BE2C (cell line): ENCODE data around the gene CX3CR1.
"Not testable (repeated sequence)": the region's sequence is repeated elsewhere in the genome, so short reads cannot be mapped to it uniquely, and the experiment has no call there.

Experiments
- DNase-seq: peaks from one replicate; pipeline ENCODE4 v3.0.0-alpha.2; 2020
- H3K27me3 ChIP-seq: fragments of 250-450 bp; sonication (Bioruptor Pico); 2 replicates; pipeline ENCODE4 v1.5.1; 2020; ENCODE audit warnings: mild to moderate bottlenecking
- H3K36me3 ChIP-seq: fragments of 250-450 bp; sonication (Bioruptor Pico); 2 replicates; pipeline ENCODE4 v1.5.1; 2020; ENCODE audit warnings: mild to moderate bottlenecking
- H3K4me1 ChIP-seq: fragments of 250-450 bp; sonication (Bioruptor Pico); 2 replicates; pipeline ENCODE4 v1.5.1; 2020
- H3K4me3 ChIP-seq: 2 replicates; pipeline ENCODE4 v1.5.1; 2011; ENCODE audit warnings: low read depth, low read length
- H3K9me3 ChIP-seq: fragments of 250-450 bp; sonication (Bioruptor Pico); 2 replicates; pipeline ENCODE4 v1.5.1; 2020
- TF ChIP-seq, protein P1 (sequence below): IDR thresholded peaks from 2 replicates; pipeline ENCODE4 v1.5.1; 2012; ENCODE audit warnings: mild to moderate bottlenecking, low read depth, low read length

CX3CR1 gene

GRCh38 chr3:39241561-39241960, 38.3 kb downstream of the CX3CR1 start:
- DNase-seq: no peak
- peaks cover 11% of the 10 kb centered on the region for H3K27me3 ChIP-seq
- no peaks in the 10 kb centered on the region for H3K9me3 ChIP-seq
- H3K36me3 ChIP-seq: no peaks in the 10 kb centered on the region
- TF ChIP-seq, protein P1, sequence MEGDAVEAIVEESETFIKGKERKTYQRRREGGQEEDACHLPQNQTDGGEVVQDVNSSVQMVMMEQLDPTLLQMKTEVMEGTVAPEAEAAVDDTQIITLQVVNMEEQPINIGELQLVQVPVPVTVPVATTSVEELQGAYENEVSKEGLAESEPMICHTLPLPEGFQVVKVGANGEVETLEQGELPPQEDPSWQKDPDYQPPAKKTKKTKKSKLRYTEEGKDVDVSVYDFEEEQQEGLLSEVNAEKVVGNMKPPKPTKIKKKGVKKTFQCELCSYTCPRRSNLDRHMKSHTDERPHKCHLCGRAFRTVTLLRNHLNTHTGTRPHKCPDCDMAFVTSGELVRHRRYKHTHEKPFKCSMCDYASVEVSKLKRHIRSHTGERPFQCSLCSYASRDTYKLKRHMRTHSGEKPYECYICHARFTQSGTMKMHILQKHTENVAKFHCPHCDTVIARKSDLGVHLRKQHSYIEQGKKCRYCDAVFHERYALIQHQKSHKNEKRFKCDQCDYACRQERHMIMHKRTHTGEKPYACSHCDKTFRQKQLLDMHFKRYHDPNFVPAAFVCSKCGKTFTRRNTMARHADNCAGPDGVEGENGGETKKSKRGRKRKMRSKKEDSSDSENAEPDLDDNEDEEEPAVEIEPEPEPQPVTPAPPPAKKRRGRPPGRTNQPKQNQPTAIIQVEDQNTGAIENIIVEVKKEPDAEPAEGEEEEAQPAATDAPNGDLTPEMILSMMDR: no peak
- no peak overlapping the region for H3K4me3 ChIP-seq
- H3K4me1 ChIP-seq: no peaks in the 10 kb centered on the region

DNA sequence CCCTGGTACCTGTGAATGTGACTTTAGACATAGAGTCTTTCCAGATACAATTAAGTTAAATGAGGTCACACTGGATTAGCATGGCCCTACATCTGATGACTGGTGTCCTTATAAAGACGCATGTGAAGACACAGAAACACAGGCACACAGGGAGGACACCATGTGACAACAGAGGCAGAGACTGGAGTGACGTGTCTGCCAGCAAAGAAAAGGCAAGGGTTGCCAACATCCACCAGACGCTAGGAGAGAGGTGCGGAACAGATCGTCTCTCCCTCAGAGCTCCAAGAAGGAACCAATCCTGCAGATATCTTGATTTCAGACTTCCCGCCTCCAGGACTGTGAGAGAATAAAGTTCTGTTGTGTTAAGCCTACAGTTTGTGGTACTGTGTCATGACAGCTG, 42.8 kb downstream of the CX3CR1 start:
- TF ChIP-seq, protein P1: no peak

GRCh38 chr3:39234651-39235050, 45.2 kb downstream of the CX3CR1 start:
- TF ChIP-seq, protein P1: no peak
- Histone ChIP-seq H3K36me3 (no peaks in the 10 kb centered on the region), H3K4me1 (no peaks in the 10 kb centered on the region), H3K4me3 (no peak overlapping the region), H3K9me3 (no peaks in the 10 kb centered on the region), H3K27me3 (peaks cover 6% of the 10 kb centered on the region; the same call in 1 of the 2 replicates)
- DNase-seq: no peak

More for the DNA sequence above, 42.8 kb downstream of the CX3CR1 start:
- H3K9me3 ChIP-seq: no peaks in the 10 kb centered on the region
- DNase-seq: no peak
- no peaks in the 10 kb centered on the region for H3K36me3 ChIP-seq
- H3K4me3 ChIP-seq: no peak overlapping the region
- no peaks in the 10 kb centered on the region for H3K4me1 ChIP-seq
- H3K27me3 ChIP-seq: peaks cover 6% of the 10 kb centered on the region

DNA sequence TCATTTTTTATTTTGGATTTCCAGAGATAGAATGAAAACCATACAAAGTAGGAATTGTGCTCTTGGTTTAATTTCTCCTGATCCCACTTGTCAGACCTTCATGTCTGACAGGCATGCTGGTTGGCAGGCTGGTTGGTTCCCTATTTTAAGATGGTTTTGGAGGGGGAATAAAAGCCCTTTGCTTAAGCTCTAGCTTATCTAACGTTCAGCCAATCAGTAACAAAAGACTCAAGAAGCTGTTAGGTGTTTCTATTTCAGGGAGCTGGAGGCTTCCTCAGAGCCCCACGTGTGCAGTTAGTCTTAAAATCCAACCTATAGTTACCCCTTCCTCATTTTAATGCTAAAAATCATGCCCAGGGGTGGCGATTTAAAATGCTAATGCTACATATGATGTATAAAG, 47.0 kb downstream of the CX3CR1 start:
- no peak for DNase-seq
- Histone ChIP-seq H3K4me3 (no peak overlapping the region), H3K36me3 (no peaks in the 10 kb centered on the region), H3K4me1 (no peaks in the 10 kb centered on the region), H3K9me3 (no peaks in the 10 kb centered on the region), H3K27me3 (peaks cover 3% of the 10 kb centered on the region; the same call in 1 of the 2 replicates)
- TF ChIP-seq, protein P1: no peak

DNA sequence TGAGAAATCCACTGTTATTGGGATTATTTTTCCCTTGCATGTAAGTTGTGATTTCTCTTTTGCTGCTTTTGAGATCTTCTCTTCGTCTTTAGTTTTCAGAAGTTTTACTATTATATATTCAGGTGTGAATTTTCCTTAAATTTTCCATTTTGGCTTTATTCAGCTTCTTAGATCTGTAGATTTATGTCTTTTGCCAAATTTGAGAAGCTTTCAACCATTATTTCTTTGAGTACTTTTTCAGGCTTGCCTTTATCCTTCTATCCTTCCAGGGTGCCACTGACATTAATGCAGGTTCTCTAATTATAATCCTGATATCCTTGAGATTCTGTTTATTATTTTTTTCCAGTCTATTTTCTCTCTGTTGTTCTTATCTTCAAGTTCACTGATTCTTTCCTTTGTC, 49.4 kb downstream of the CX3CR1 start:
- Histone ChIP-seq H3K36me3 (no peaks in the 10 kb centered on the region), H3K9me3 (no peaks in the 10 kb centered on the region), H3K27me3 (peaks cover 3% of the 10 kb centered on the region; the same call in 1 of the 2 replicates), H3K4me1 (no peaks in the 10 kb centered on the region), H3K4me3 (no peak overlapping the region)
- no peak for DNase-seq
- TF ChIP-seq, protein P1: no peak

DNA sequence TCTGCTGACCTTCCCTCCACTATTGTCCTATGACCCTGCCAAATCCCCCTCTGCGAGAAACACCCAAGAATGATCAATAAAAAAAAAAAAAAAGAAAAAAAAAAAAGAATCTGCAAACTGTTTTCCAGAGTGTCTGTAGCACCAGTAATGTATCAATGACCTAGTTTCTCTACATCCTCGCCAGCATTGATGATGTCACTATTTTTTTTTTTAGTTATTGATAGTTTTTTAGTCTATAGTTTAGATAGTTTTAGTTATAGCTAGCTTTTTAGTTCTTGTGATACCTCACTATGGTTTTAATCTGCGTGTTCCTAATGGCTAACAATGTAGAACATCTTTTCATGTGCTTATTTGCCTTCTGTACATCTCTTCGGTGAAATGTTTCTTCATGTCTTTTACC, 51.3 kb downstream of the CX3CR1 start:
- no peak for DNase-seq
- H3K4me1 ChIP-seq: no peaks in the 10 kb centered on the region
- TF ChIP-seq, protein P1: no peak

GRCh38 chr3:39227596-39227995, 52.2 kb downstream of the CX3CR1 start:
- not testable (repeated sequence) for H3K9me3 ChIP-seq, DNase-seq, H3K4me3 ChIP-seq, H3K27me3 ChIP-seq, H3K36me3 ChIP-seq, H3K4me1 ChIP-seq

More for the DNA sequence above, 51.3 kb downstream of the CX3CR1 start:
- H3K9me3 ChIP-seq: no peaks in the 10 kb centered on the region
- H3K27me3 ChIP-seq: peaks cover 3% of the 10 kb centered on the region; the same call in 1 of the 2 replicates
- H3K36me3 ChIP-seq: no peaks in the 10 kb centered on the region
- H3K4me3 ChIP-seq: no peak overlapping the region
